Nephron progenitor cell (in vitro differentiated cells): ENCODE results near the gene GTPBP8.
"Not testable (repeated sequence)": the region's sequence is repeated elsewhere in the genome, so short reads cannot be mapped to it uniquely, and the experiment has no call there.

ENCODE experiments used
- DNase-seq: peaks from one replicate; pipeline ENCODE4 v3.0.0; 2021
- H3K27ac Mint-ChIP-seq: 2 replicates; pipeline ENCODE4 v1.8.0; 2021; ENCODE audit warnings: mild to moderate bottlenecking, moderate library complexity, mixed read lengths
- H3K27me3 Mint-ChIP-seq: 2 replicates; pipeline ENCODE4 v1.8.0; 2021; ENCODE audit warnings: mild to moderate bottlenecking, low read depth, mixed read lengths; ENCODE audit not compliant: poor library complexity
- H3K36me3 Mint-ChIP-seq: 2 replicates; pipeline ENCODE4 v1.8.0; 2021; ENCODE audit warnings: low read depth, mixed read lengths
- H3K4me1 Mint-ChIP-seq: 2 replicates; pipeline ENCODE4 v1.8.0; 2021; ENCODE audit warnings: mixed read lengths
- H3K4me3 Mint-ChIP-seq: 2 replicates; pipeline ENCODE4 v1.8.0; 2021; ENCODE audit warnings: mild to moderate bottlenecking, moderate library complexity, mixed read lengths
- H3K9me3 Mint-ChIP-seq: 2 replicates; pipeline ENCODE4 v1.8.0; 2021; ENCODE audit warnings: mild to moderate bottlenecking, moderate library complexity, mixed read lengths
- CTCF ChIP-seq: fragments of 200-600 bp; sonication (generic); IDR thresholded peaks from 2 replicates; pipeline ENCODE4 v1.5.0; 2021; ENCODE audit warnings: antibody characterized with exemption

GTPBP8 gene

DNA sequence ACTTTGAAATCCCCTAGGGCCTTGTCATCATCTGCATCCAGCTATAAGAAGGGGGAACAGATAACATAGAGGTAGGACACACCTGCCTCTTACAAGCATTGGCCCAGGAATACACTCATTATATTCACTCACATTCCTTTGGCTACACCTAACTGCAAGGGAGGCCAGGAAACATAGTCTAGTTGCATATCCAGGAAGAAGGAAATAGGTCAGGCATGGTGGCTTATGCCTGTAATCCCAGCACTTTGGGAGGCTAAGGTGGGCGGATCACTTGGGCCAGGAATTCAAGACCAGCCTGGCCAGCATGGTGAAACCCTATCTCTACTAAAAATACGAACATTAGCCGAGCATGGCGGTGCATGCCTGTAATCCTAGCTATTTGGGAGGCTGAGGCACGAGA lies 48.8 kb downstream of the GTPBP8 start:
- Mint-ChIP-seq H3K9me3 (peaks cover 2% of the 10 kb centered on the region), H3K27me3 (peaks cover 3% of the 10 kb centered on the region), H3K36me3 (peaks cover 2% of the 10 kb centered on the region), H3K4me3 (no peak overlapping the region), H3K4me1 (peaks cover 2% of the 10 kb centered on the region), H3K27ac (no peak overlapping the region)
- TF ChIP-seq CTCF = no peak
- DNase-seq = no peak

GRCh38 chr3:113040231-113040630 lies 49.4 kb downstream of the GTPBP8 start:
- no peak overlapping the region for H3K4me3 Mint-ChIP-seq
- H3K4me1 Mint-ChIP-seq = no peaks in the 10 kb centered on the region
- peaks cover 8% of the 10 kb centered on the region for H3K9me3 Mint-ChIP-seq
- no peak overlapping the region for H3K27ac Mint-ChIP-seq
- DNase-seq = no peak
- peaks cover 3% of the 10 kb centered on the region for H3K27me3 Mint-ChIP-seq
- peaks cover 9% of the 10 kb centered on the region for H3K36me3 Mint-ChIP-seq
- no peak for TF ChIP-seq CTCF

DNA sequence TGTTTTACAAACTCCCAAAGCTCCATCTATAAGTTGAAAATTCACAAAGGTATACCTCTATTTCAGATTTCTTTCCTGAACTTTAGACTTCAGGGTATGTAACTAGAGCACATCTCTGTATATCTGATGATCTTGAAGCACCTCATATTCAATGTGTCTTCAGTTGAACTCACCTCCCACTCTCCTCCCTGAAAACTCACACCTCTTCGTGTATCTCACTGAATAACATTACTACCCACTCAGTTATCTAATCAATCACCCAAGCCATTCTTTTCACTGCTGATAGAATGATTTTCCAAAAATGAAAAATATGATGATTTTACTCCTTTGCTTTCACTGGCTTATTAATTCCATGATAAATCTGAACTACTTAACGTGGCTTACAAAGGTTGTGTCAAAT lies 52.9 kb downstream of the GTPBP8 start:
- Mint-ChIP-seq H3K4me3 (no peak overlapping the region), H3K27me3 (peaks cover 6% of the 10 kb centered on the region), H3K9me3 (peaks cover 34% of the 10 kb centered on the region), H3K4me1 (no peaks in the 10 kb centered on the region), H3K36me3 (peaks cover 24% of the 10 kb centered on the region), H3K27ac (no peak overlapping the region)
- no peak for DNase-seq
- no peak for TF ChIP-seq CTCF

DNA sequence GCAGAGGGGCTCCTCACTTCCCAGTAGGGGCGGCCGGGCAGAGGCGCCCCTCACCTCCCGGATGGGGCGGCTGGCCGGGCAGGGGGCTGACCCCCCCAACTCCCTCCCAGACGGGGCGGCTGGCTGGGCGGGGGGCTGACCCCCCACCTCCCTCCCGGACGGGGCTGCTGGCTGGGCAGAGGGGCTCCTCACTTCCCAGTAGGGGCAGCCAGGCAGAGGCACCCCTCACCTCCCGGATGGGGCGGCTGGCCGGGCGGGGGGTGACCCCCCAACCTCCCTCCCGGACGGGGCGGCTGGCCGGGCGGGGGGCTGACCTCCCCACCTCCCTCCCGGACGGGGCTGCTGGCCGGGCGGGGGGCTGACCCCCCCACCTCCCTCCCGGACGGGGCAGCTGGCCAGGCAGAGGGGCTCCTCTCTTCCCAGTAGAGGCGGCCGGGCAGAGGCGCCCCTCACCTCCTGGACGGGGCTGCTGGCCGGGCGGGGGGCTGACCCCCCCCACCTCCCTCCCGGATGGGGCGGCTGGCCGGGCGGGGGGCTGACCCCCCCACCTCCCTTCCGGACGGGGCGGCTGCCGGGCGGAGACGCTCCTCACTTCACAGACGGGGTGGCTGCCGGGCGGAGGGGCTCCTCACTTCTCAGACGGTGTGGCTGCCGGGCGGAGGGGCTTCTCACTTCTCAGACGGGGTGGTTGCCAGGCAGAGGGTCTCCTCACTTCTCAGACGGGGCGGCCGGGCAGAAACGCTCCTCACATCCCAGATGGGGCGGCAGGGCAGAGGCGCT lies 55.6 kb downstream of the GTPBP8 start:
- peaks cover 24% of the 10 kb centered on the region for H3K36me3 Mint-ChIP-seq
- H3K9me3 Mint-ChIP-seq = peaks cover 35% of the 10 kb centered on the region
- H3K4me1 Mint-ChIP-seq, H3K4me3 Mint-ChIP-seq, H3K27me3 Mint-ChIP-seq, H3K27ac Mint-ChIP-seq, DNase-seq: not testable (repeated sequence)

DNA sequence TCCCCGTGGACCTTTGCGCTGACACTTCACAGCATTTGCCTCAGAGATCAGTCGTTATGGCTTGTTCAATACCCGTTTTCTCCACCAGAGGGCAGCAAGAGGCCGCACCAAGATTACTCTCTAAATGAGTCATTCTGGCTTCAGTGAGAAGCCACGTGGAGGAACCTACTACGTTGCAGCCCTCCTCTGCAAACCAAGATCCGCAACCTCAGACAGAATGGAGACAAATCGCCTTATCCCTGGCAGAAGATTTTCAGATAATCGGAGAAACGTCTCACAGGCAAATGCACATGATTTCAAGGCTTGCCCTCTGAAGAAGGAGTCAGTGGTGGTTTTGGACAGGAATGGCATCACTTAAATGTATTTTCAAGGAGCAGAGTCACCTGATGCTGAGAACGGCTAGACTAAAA lies 60.5 kb downstream of the GTPBP8 start:
- H3K27me3 Mint-ChIP-seq = peaks cover 3% of the 10 kb centered on the region
- H3K4me3 Mint-ChIP-seq = no peak overlapping the region
- H3K36me3 Mint-ChIP-seq = peaks cover 11% of the 10 kb centered on the region
- no peak overlapping the region for H3K27ac Mint-ChIP-seq
- TF ChIP-seq CTCF = peak; percentile 95
- no peaks in the 10 kb centered on the region for H3K4me1 Mint-ChIP-seq
- peaks cover 19% of the 10 kb centered on the region for H3K9me3 Mint-ChIP-seq
- peak; percentile 88 for DNase-seq
